Erythroblast (primary cell): ENCODE measurements around the gene C22orf15.

Experiments used
- GATA1 ChIP-seq: IDR thresholded peaks from 2 replicates; pipeline ENCODE4 v1.6.1; 2011; ENCODE audit warnings: low read depth, mild to moderate bottlenecking, control low read depth, low read length, moderate library complexity
- POLR2A ChIP-seq: IDR thresholded peaks from 2 replicates; pipeline ENCODE4 v1.6.1; 2011; ENCODE audit warnings: mild to moderate bottlenecking, low read length

GRCh38 chr22:23744001-23744400, 18.8 kb upstream of the C22orf15 start:
- TF ChIP-seq POLR2A (no peak), GATA1 (no peak)
